D721Med (cell line): ENCODE results near the gene ADNP2.

ENCODE experiments used
- DNase-seq: peaks from one replicate; pipeline ENCODE4 v3.0.0; 2011; ENCODE audit warnings: low spot score; ENCODE audit not compliant: insufficient read length
- FAIRE-seq: peaks from 2 replicates; lab custom pipeline; 2011; peaks lifted over from hg19 to GRCh38; lab: Jason Lieb, UNC
- CTCF ChIP-seq: IDR thresholded peaks from 2 replicates; pipeline ENCODE4 v1.5.1; 2012; ENCODE audit warnings: mild to moderate bottlenecking, control low read depth; ENCODE audit not compliant: insufficient read depth; ENCODE audit errors: missing control alignments

Gene ADNP2

GRCh38 chr18:80086281-80086680 lies 22.8 kb upstream of the ADNP2 start:
- no peak for FAIRE-seq
- no peak for DNase-seq
- TF ChIP-seq CTCF = no peak

- no peak for TF ChIP-seq CTCF
- no peak for DNase-seq
- FAIRE-seq = no peak
These were observed 21.0 kb upstream of the ADNP2 start for GRCh38 chr18:80088036-80088435.

- no peak for FAIRE-seq
- no peak for TF ChIP-seq CTCF
- DNase-seq = no peak
These were observed 20.2 kb upstream of the ADNP2 start for GRCh38 chr18:80088823-80089222.

- no peak for TF ChIP-seq CTCF
- no peak for DNase-seq
- FAIRE-seq = no peak
These were observed 13.6 kb upstream of the ADNP2 start for GRCh38 chr18:80095414-80095813.

GRCh38 chr18:80096032-80096565 lies 13.0 kb upstream of the ADNP2 start:
- FAIRE-seq (no peak), DNase-seq (no peak)
- no peak for TF ChIP-seq CTCF

- DNase-seq = no peak
- FAIRE-seq = no peak
- no peak for TF ChIP-seq CTCF
These were observed 11.9 kb upstream of the ADNP2 start for GRCh38 chr18:80097201-80097600.

- FAIRE-seq (peak; percentile 81), DNase-seq (no peak)
- no peak for TF ChIP-seq CTCF
These were observed 5.8 kb upstream of the ADNP2 start for GRCh38 chr18:80103231-80103630.
